Fibroblast of skin of right quadriceps (primary cell): ENCODE results near the gene SF3B2.
"Not testable (repeated sequence)": the region's sequence is repeated elsewhere in the genome, so short reads cannot be mapped to it uniquely, and the experiment has no call there.

ENCODE experiments used
- DNase-seq: peaks from one replicate; pipeline ENCODE4 v3.0.0-alpha.2; 2013

The SF3B2 gene, protein sequence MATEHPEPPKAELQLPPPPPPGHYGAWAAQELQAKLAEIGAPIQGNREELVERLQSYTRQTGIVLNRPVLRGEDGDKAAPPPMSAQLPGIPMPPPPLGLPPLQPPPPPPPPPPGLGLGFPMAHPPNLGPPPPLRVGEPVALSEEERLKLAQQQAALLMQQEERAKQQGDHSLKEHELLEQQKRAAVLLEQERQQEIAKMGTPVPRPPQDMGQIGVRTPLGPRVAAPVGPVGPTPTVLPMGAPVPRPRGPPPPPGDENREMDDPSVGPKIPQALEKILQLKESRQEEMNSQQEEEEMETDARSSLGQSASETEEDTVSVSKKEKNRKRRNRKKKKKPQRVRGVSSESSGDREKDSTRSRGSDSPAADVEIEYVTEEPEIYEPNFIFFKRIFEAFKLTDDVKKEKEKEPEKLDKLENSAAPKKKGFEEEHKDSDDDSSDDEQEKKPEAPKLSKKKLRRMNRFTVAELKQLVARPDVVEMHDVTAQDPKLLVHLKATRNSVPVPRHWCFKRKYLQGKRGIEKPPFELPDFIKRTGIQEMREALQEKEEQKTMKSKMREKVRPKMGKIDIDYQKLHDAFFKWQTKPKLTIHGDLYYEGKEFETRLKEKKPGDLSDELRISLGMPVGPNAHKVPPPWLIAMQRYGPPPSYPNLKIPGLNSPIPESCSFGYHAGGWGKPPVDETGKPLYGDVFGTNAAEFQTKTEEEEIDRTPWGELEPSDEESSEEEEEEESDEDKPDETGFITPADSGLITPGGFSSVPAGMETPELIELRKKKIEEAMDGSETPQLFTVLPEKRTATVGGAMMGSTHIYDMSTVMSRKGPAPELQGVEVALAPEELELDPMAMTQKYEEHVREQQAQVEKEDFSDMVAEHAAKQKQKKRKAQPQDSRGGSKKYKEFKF

DNA sequence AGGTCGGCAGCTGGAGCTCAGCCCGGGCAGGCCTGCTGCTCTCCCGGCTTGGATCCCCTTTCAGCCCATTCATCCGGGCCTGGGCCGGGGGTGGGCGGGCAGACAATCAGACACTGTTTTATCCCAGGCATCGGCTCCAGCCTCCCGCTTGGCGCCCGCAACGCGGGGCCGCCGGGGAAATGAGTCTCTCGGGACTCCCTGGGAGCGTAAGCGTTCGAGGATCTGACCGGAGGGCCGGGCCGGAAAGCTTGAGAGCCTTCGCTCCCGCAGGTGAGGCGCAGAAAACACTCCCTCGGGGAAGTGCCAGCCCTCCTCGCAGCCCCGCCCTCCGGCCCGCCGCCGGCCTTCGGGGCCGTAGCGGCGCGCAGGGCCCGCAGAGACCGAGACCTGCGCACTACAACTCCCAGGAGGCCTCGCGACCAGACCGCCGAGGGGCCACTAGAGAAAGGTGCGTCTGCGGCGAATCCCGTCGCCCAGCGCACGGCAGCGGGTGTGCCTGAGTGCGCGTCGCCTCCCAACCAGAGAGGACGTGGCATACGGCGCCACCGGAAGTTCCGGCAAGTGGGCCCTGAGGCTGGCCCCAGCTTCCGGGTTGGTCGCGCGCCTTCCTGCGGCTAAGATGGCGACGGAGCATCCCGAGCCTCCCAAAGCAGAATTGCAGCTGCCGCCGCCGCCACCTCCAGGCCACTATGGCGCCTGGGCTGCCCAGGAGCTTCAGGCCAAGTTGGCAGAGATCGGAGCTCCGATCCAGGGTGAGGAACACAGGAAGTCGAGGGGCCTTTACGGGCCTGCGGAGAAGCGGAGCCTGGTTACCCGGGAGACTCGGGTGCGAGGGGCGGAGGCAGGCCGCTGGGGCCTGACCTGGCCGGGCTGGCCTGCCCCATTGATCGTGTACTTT lies at the start of gene SF3B2:
TSS of gene SF3B2 (plus strand) at position 599 of the 898 bp plus-strand sequence. CDS start at position 620, 21 bp downstream.
- peak; percentile 99 for DNase-seq

DNA sequence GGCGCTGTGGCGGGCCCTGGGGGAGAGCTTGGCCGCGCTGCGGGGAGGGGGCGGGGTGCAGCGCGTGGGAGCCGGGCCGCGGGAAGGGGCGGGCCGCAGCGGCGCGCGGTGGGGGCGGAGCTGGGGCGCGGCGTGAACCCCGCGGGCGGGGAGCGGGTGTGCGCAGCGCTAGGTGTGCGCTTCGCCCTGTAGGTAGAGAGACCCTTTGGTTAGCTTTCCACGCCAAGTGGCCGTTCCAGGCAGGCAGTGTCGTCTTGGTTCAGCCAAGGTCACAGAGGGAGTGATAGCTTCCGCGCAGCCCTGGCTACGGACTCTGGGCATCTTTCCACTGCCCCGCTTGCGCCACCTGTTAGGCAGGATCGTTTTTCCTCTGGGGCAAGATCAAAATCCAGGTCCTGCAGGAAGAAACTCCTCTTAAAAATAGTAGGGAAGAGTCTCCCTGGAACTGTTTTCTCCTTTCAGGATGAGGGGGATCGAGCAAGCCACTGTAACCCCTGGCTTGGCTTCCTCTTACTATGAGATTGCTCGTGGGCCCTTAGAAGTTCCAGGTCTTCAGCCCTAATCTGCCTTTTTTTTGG lies 49.4 kb upstream of the SF3B2 start:
- DNase-seq, result no peak

DNA sequence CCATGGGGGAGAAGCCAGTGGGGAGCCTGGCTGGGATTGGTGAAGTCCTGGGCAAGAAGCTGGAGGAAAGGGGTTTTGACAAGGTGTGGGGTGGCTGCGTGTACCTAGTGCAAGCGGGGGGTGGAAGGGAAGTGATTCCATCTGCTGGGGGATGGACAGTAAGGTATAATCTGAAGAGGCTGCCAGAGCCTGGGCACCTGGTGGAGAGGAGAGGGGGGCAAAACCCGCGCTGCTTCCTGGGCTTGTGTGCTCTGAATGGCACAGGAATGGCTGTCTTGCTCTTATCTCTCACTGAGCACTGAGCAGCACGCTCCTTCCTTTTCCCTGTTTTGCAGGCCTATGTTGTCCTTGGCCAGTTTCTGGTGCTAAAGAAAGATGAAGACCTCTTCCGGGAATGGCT lies 48.9 kb upstream of the SF3B2 start:
- no peak for DNase-seq

DNA sequence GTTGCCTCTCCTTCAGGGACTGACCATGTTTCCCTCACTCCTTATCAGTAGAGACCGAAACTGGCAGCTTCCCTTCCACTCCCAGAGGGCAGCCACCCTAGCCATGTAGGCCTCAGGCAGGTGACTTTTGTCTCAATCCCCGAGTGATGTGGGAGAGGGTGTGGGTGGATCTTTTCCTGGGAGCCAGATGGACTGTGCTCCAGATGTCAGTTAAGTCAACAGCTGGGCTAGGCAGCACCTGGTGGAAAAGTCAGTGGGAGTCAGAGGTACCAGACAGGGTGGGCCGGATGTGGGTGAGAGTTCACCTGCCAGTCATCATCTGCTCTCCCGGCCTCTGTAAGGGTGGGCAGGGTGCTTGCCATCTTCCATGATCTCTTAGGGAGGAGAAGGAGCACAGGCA lies 48.0 kb upstream of the SF3B2 start:
- no peak for DNase-seq

DNA sequence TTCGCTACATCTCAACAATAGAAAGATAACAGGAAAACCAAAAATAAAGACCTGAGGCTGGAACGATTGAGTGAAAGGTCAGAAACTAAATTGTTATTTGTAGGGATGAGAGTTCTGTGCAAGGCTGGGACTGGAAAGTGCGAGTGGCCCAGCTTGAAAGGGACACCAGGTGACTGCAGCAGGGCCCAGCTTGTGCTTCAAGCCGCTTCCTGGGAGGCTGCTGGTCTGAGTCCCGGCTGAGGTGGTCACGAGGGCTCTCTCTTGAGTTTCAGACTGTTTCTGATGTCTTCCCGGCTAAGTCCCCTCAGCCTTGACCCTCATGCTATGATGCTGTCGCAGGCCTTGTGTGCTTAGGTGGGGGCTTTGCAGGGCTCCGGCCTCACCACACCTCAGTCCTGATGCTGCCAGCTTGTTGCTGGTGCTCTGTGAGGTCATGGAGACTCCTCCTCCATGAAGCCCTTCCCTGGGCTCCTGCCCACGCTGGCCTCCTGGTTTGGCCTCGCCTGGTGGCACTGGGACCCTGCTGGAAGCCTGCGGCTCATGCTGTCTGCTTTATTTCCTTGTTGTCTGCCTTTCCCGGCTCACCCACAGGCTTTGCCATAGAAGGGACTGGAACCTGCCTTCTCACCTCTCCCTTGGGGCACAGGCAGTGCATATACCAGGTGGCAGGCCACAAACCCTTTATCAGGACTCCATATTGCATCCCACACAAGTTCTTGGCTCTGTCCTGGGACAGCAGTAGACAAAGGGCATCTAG lies 45.9 kb upstream of the SF3B2 start:
- DNase-seq, result no peak

DNA sequence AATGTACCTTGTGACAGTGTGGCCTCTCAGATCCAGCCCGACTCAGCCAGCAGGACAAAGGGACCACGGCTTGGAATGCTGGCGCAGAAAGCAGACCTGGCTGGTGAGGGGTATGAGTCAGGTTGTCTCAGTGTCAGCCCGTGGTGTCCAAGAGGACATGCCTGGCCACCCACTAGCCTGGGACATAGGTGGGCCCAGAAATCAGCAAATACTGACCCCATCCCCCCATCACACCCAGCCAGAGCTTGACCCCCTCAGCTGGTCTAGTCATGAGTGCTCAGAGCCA lies 45.3 kb upstream of the SF3B2 start:
- no peak for DNase-seq

DNA sequence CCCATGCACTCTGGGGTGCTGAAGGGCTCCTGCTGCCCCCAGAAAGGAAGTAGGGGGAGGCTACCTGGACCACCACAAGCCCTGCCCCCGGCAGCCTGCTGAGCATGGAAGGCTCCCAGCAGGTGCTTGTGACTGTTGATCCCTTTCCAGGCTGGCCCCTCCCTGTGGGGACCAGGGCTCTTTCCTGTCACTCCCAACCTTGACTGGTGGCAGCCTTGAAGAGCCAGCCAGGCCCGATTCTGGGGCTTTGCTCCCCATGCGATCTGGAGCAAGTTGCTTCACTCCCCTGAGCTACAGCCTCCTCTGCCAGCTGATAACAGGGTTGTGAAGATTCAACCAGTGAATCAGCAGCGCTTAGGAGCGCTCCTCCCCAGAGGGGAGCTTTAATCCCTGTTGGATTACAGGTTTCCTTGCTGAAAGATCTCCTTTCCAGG lies 44.9 kb upstream of the SF3B2 start:
- no peak for DNase-seq

DNA sequence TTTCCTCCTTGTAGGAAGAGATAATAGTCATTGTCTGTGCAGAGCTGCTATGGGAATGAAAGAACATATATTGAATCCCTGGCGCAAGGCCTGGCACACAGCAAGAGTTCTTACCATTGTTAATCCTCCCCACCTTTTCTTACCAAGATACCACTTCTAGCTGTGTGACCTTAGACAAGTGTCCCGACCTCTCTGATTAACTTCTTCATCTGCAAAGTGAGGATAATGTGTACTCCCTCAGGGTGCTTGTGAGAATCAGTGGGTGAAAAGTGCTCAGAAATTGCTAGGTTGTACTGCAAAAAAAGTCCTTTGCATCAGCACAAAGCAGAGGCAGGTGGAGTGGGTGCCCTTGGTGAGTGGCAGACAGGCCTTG lies 44.1 kb upstream of the SF3B2 start:
- DNase-seq, result no peak

DNA sequence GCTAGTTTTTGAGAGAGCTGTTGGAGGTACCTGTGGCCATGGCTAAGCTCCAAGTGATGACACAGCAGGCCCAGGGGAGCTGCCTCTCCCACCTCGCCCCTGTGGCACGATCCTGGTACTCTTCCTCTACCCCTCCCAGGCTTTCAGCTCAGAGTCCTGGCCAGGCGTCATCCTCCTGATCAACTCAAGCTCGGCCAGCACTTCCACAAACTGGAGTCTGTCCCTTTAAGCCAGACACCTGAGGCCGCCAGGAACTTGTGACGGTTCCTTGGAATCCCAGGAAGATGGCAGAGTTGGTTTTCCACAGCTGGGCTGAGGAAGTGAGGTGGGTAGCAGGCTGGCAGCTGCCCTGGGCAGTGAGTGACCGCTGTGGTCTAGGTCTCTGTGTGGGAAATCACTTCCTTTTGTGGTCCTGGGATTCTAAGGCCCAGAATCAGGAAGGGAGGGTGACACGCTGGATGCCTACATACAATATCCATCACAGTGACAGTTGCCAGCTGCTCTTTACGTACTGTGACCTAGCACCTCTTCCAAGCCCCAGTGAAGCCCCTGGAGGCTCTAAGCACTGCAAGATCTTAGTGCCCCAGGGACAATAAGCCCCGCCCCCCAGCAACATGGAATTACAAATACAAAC lies 43.6 kb upstream of the SF3B2 start:
- no peak for DNase-seq

DNA sequence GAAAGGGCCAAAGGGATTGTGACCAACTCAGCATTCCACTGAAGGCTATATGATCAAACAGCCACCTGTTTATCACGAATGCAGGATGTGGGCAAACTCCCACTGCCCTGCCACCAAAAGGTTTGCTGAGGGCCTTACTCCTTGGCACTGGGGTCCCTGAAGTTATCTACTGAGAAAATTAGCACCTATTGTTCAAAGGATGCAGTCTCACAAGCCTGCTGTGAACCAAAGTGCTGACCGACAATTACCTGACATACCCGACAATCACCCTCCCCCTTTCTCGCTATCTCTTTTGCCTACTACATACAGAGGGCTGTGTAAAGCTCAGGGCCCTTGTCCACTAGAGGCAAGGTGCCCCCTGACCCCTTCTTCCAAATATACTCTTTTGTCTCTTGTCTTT lies 42.1 kb upstream of the SF3B2 start:
- not testable (repeated sequence) for DNase-seq

DNA sequence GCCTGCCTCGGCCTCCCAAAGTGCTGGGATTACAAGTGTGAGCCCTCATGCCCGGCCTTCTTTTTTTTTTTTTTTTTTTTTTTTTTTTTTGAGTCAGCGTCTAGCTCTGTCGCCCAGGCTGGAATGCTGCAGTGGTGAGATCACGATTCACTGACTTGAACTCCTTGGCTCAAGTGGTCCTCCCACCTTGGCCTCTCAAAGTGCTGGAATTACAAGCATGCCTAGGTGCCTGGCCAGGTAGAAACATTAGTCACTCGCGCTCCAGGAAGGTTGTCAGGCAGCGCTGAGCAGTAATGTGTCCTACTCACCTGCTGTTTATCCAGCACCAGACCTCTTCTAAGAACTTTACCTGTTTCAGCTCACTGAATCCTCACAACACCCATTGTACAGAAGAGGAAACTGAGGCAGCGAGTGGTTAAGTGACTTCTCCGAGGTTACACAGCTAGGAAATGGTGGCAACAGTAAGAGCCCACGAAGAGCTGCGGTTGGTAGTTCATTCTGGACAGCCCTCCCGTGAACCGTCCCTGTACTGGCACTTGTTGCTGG lies 40.9 kb upstream of the SF3B2 start:
- DNase-seq, result peak; percentile 44

DNA sequence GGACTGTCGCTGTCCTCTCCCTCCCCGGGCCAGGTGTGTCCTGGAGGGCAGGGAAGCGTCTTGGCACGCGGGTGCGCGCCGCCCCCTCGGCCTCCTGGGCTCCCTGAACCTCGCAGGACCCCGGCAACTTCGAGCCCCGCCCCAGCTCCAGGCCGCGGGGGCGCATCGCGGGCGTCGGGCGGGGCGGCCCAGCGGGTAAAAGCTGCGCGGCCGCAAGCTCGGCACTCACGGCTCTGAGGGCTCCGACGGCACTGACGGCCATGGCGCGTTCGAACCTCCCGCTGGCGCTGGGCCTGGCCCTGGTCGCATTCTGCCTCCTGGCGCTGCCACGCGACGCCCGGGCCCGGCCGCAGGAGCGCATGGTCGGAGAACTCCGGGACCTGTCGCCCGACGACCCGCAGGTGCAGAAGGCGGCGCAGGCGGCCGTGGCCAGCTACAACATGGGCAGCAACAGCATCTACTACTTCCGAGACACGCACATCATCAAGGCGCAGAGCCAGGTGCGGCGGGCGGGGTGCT lies 40.3 kb upstream of the SF3B2 start, which contains the start of gene CST6:
TSS of gene CST6 (plus strand) at position 224 of the 519 bp plus-strand sequence. CDS start at position 261, 37 bp downstream.
- no peak for DNase-seq

DNA sequence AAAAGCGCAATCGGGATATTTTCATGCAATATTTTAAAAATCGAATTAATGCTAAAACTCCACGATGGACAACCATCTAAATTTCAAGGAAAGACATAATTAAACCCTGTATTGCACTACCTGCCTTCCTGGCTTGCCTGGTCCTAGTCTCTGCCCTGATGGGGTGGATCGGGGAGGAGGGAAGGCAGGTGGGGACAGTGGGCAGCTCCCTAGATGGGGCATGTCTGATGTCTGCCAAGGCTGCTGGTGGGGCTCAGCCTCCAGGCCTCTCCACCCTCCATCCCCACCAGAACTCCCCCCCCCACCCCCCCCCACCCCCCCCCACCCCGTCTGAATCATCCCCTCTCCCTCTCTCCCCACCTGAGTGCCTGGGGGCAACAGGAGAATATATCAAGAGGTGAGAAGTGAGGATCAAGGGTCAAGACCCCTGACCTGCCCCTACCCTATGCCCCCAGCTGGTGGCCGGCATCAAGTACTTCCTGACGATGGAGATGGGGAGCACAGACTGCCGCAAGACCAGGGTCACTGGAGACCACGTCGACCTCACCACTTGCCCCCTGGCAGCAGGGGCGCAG lies 39.7 kb upstream of the SF3B2 start:
- DNase-seq, result no peak

DNA sequence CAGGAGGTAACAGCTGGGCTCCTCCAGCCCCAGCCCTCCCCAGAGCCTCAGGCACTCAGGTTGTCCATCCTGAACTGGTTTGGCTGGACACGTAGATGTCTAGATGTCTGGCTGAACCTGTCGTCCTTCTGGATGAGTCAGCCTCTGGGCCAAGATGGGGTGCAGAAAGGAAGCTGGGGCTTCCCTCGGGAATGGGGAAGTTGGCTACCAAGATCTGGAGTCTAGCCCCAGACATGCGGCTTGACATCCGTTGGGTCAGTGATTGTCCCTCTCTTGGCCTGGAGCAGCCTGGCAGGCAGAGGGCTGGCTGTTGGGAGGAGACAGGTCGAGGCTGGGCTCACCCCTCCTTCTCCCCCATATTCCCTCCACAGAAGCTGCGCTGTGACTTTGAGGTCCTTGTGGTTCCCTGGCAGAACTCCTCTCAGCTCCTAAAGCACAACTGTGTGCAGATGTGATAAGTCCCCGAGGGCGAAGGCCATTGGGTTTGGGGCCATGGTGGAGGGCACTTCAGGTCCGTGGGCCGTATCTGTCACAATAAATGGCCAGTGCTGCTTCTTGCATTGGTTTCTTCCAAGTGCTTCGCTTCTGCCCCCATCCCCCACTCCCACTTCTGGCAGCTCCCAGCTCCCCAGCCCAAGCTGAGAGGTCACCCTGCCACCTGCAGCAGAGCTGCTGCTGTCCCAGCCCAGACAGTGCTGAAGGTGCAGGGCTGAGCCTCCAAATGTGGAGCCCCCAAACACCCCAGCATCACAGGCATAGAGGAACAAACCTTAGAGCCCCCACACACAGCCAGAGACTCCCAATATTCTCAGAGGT lies 39.0 kb upstream of the SF3B2 start:
- no peak for DNase-seq

DNA sequence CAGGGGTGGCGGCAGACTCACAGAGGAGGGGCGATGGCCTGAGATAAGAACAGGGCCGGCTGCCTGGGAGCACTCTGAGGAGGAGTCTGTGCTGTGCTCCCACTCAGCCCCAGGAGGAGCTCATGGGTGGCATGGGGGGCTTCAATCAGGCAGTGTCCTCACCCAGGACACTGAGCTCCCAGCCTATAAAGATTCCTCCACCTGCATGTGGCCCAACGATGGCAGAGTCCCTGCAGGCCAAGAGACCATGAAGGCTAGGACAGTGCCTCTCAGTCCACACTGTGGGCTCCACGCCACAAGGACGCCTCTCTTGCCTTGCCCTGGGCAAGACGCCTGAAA lies 38.4 kb upstream of the SF3B2 start:
- DNase-seq, result no peak

DNA sequence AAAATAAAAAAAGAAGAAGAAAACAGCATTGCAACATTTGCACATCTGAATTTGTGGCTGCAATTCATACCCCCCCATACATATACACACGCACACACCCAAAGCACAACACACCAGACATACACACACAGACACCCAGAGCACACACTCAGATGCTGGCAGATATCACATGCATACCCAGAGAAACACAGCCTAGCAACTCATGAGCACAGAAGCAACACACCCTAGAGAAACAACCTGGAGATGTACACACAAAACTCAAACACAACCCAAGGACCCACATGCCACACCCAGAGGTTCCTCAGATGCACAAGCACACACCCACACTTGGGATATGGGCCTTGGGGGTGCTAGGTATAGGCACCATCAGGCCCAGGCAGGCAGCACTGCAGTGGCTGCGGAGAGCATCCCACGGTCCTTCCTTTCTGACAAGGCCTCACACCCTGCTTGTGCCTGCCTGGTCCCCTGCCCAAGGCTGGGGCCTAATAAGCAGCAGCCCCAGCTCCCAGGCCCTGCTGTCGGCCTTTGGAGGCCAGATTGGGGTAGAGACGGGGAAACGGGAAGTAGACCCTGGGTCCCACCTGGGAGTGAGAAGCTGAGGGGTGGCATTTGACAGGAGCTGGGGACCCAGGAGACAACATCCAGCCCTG lies 37.2 kb upstream of the SF3B2 start:
- no peak for DNase-seq

DNA sequence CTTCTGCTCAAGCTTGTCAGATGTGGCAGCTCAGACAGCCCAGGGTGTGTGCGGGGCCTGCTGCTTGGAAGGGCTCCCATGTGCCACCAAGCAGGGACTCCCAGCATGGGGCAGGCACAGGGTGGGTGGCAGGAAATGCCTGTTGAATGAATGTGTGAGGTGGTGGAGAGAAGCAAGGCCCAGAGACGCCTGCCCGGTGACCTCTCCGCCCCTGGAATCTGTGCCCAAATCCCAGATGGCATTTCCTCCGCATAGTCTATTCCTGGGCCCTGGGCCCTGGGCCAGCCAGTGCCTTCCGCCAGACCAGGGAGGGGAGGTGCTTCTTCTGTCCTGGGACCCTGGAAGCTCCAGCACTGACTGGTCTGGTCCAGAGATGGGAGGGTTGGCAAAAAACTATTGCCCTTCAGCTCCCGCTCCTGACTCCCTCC lies 36.7 kb upstream of the SF3B2 start:
- DNase-seq, result peak; percentile 49

DNA sequence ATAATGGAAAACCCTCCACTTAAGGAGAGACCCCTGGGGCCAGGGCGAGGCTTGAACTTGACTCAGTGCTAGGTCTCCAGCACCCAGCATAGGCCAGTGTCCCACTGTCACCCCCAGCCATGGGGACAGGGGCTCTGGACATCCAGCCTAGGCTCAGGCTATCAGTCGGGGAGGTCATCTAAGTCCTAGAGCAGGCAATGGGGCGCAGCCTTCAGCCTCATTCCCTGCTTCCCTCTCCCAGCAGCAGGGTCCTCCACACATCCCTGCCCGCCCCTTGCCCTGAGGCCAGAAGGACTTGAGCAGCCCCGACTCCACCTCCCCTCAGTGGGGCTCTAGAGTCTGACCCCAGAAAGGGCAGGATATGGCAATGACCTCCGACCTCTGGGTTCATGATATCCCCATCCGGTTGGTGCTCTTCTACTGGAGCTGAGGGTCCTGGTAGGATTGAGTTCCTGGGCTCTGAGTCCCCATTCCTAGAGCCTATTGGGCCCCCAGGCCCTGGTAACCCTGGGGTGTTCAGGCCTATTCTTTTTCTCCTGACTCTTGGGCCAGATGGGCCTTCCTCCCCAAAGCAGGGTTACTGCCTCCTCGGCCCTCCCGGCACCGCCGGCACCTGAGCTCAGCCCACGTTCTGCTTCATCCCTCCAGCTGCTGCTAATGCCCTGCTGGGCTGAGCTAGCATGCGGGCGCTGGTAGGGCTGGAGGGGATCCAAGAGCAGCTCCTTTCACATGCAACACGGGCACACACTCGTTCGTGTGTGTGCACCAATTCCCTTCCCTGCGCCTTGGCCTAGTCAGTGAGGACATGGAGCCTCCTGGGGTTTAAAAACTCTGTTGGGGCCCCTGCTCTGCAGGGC lies 36.0 kb upstream of the SF3B2 start:
- DNase-seq, result no peak
